Activated T-cell treated with anti-CD3 and anti-CD28 coated beads for 4 hours (primary cell): ENCODE measurements around the gene BUD23.

Experiments
- DNase-seq: peaks from one replicate; pipeline ENCODE4 v3.0.0-alpha.2; 2020

BUD23 gene

DNA sequence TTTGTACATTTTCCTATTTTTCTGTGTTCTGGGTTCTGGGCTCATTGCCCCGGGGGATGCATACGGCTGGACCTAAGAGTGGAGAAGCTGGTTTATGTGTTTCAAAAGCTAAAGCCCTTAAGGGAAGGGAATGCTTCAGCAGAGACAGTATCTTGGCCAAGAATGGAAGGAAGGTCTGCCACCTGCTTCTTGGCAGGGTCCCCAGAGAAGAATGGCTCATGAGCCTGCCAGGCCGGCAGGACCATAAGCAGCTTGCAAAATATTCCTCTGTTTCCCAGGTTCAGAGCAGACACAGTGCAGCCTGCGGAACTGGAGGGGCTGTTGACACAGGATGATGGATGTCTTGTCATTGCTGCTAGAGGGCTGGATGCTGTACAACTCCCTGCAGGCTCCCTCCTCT, 63.0 kb downstream of the BUD23 start:
- DNase-seq = no peak
